ENCODE results near the gene ARHGAP42. TPM values are rescaled to one million over a fixed set of nuclear protein-coding genes. Genes with fewer than 3 reads are reported as not detected.

The ARHGAP42 gene
- total and polyA plus RNA-seq, 2 of the 13 experiments (the other 11 are each of a cell fraction or from before 2014, with no cell fraction given) = 2.5 to 4.3 TPM

DNA sequence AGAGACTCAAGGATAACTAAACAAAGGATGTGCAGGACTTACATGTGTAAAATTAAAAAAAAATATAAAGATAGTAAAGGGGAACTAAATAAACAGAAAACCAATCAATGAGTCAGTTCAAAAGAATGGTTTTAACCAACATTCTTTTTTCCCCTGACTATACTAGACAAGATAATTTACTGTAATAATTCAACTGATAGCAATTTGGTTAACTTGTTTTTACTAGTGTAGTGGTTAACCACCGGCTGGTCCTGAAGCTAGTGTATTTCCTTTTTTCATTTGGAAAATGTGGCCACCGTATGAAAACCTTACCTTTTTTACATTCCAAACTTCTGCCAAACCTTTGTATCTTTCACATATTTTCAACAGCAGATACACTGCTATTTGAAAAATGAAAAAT is 123.1 kb downstream of the ARHGAP42 start (continued):
- TF ChIP-seq, protein P1, sequence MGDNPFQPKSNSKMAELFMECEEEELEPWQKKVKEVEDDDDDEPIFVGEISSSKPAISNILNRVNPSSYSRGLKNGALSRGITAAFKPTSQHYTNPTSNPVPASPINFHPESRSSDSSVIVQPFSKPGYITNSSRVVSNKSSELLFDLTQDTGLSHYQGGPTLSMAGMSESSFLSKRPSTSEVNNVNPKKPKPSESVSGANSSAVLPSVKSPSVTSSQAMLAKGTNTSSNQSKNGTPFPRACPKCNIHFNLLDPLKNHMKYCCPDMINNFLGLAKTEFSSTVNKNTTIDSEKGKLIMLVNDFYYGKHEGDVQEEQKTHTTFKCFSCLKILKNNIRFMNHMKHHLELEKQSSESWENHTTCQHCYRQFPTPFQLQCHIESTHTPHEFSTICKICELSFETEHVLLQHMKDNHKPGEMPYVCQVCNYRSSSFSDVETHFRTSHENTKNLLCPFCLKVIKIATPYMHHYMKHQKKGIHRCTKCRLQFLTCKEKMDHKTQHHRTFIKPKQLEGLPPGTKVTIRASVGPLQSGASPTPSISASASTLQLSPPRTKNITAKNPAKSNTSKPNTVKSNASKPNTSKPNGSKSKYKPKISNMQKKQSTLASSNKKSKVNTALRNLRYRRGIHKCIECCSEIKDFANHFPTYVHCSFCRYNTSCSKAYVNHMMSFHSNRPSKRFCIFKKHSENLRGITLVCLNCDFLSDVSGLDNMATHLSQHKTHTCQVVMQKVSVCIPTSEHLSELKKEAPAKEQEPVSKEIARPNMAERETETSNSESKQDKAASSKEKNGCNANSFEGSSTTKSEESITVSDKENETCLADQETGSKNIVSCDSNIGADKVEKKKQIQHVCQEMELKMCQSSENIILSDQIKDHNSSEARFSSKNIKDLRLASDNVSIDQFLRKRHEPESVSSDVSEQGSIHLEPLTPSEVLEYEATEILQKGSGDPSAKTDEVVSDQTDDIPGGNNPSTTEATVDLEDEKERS (CRISPR knock-in tag; IDR thresholded peaks at IDR 0.05) = no peak
- TF ChIP-seq CC2D1A (CRISPR knock-in tag; IDR thresholded peaks at IDR 0.05) (no peak), NFYB (CRISPR knock-in tag; IDR thresholded peaks at IDR 0.05) (no peak), AKAP8 (CRISPR knock-in tag; IDR thresholded peaks at IDR 0.05) (no peak), REPIN1 (CRISPR knock-in tag; IDR thresholded peaks at IDR 0.05; ENCODE audit: borderline replicate concordance, low read depth) (no peak), ZNF678 (CRISPR knock-in tag; IDR thresholded peaks at IDR 0.05) (no peak), TEAD2 (CRISPR knock-in tag; IDR thresholded peaks at IDR 0.05) (no peak)
- TF ChIP-seq, protein P2, sequence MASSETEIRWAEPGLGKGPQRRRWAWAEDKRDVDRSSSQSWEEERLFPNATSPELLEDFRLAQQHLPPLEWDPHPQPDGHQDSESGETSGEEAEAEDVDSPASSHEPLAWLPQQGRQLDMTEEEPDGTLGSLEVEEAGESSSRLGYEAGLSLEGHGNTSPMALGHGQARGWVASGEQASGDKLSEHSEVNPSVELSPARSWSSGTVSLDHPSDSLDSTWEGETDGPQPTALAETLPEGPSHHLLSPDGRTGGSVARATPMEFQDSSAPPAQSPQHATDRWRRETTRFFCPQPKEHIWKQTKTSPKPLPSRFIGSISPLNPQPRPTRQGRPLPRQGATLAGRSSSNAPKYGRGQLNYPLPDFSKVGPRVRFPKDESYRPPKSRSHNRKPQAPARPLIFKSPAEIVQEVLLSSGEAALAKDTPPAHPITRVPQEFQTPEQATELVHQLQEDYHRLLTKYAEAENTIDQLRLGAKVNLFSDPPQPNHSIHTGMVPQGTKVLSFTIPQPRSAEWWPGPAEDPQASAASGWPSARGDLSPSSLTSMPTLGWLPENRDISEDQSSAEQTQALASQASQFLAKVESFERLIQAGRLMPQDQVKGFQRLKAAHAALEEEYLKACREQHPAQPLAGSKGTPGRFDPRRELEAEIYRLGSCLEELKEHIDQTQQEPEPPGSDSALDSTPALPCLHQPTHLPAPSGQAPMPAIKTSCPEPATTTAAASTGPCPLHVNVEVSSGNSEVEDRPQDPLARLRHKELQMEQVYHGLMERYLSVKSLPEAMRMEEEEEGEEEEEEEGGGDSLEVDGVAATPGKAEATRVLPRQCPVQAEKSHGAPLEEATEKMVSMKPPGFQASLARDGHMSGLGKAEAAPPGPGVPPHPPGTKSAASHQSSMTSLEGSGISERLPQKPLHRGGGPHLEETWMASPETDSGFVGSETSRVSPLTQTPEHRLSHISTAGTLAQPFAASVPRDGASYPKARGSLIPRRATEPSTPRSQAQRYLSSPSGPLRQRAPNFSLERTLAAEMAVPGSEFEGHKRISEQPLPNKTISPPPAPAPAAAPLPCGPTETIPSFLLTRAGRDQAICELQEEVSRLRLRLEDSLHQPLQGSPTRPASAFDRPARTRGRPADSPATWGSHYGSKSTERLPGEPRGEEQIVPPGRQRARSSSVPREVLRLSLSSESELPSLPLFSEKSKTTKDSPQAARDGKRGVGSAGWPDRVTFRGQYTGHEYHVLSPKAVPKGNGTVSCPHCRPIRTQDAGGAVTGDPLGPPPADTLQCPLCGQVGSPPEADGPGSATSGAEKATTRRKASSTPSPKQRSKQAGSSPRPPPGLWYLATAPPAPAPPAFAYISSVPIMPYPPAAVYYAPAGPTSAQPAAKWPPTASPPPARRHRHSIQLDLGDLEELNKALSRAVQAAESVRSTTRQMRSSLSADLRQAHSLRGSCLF (CRISPR knock-in tag; IDR thresholded peaks at IDR 0.05; ENCODE audit: borderline replicate concordance) = no peak

Measured in HepG2 (cell line).